ENCODE data around the gene CPZ. TPM values are rescaled to one million over a fixed set of nuclear protein-coding genes. Genes with fewer than 3 reads are reported as not detected.

Gene CPZ
- total RNA-seq, 6 experiments from 2014 or later, result 0.24 to 0.80 (median 0.74) TPM; not detected in 1

DNA sequence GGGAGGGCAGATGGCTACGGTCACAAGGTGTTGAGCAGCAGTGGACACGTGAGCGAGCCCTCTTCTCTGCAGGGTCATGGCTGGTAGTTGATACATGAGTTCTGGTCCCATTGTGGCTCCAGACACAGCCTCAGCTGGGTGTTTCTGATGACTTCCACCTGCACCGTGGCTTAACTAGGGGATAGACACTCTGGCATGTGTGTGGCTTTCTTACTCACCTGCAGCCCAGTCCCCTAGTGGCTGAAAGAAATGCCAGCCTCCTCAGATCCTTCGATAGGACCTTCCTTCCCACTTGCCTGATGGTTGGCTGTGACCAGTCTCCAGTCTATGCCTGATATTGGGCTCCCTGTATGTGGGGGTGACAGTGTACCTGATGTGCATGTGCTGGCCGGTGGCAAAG lies 7.4 kb upstream of the CPZ start:
- WGBS (ENCODE audit: insufficient coverage, low coverage, low lambda C conversion rate, missing lambda C conversion rate), result no CpG with 5 or more reads among the region's 6 CpGs
- peaks cover 0 to 11% of the 10 kb centered on the region in 2 donors for H3K27me3 ChIP-seq
- DNase-seq, result peak in 2 of 3 donors; percentile 12 to 15
- intact Hi-C loops (cut with DNase I), result loop anchor here in 1 of 2 donors (5.0 kb wide), 1 partner anchor 118 kb away; no protein-coding TSS in a partner anchor
- no peaks in the 10 kb centered on the region for H3K4me1 ChIP-seq
- no peak overlapping the region for H3K27ac ChIP-seq
- no peaks in the 10 kb centered on the region for H3K9me3 ChIP-seq
- H3K4me3 ChIP-seq, result no peak overlapping the region
- TF ChIP-seq POLR2A (IDR thresholded peaks at IDR 0.05), result no peak
- TF ChIP-seq, protein P1, sequence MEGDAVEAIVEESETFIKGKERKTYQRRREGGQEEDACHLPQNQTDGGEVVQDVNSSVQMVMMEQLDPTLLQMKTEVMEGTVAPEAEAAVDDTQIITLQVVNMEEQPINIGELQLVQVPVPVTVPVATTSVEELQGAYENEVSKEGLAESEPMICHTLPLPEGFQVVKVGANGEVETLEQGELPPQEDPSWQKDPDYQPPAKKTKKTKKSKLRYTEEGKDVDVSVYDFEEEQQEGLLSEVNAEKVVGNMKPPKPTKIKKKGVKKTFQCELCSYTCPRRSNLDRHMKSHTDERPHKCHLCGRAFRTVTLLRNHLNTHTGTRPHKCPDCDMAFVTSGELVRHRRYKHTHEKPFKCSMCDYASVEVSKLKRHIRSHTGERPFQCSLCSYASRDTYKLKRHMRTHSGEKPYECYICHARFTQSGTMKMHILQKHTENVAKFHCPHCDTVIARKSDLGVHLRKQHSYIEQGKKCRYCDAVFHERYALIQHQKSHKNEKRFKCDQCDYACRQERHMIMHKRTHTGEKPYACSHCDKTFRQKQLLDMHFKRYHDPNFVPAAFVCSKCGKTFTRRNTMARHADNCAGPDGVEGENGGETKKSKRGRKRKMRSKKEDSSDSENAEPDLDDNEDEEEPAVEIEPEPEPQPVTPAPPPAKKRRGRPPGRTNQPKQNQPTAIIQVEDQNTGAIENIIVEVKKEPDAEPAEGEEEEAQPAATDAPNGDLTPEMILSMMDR (IDR thresholded peaks at IDR 0.05), result no peak
- H3K36me3 ChIP-seq, result no peaks in the 10 kb centered on the region
- ATAC-seq, result no peak

DNA sequence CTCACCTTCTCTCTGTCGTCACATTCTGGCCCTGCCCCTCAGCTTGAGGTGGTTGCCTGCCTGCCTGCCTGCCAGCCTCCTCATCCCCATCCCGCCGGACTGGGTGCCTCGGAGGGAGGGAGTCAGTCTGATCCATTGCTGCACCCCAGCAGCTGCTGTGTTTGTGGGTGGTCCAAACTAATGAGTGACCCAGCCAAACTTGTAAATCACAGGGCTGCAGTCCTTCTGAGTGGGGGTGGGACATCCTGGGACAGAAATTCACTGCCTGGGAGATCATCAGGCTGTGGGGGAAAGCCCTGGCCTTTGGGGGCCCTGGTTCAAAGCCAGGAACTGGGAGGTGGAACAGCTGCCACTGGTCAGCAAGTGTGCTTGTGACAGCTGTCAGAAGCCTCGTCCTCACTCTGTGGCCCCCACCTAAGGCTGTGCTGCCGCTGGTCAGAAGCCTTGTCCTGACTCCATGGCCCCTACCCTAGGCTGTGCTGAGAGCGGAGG lies 6.8 kb upstream of the CPZ start:
- Histone ChIP-seq H3K36me3 (no peaks in the 10 kb centered on the region), H3K4me1 (no peaks in the 10 kb centered on the region), H3K9me3 (no peaks in the 10 kb centered on the region), H3K27ac (no peak overlapping the region), H3K27me3 (peaks cover 0 to 7% of the 10 kb centered on the region in 2 donors), H3K4me3 (no peak overlapping the region)
- no peak for ATAC-seq
- WGBS (ENCODE audit: insufficient coverage, low coverage, low lambda C conversion rate, missing lambda C conversion rate), result 52% methylated on average over 3 of the region's 7 CpGs
- DNase-seq, result peak in 2 of 3 donors; percentile 17 to 37
- TF ChIP-seq POLR2A (IDR thresholded peaks at IDR 0.05), result no peak
- TF ChIP-seq, protein P1 (IDR thresholded peaks at IDR 0.05), result no peak
- intact Hi-C loops (cut with DNase I), result loop anchor here in 1 of 2 donors (5.0 kb wide), 1 partner anchor 118 kb away; no protein-coding TSS in a partner anchor

GRCh38 chr4:8586246-8586645 lies 6.3 kb upstream of the CPZ start:
- peaks cover 0 to 2% of the 10 kb centered on the region in 2 donors for H3K27me3 ChIP-seq
- H3K4me1 ChIP-seq, result no peaks in the 10 kb centered on the region
- WGBS (ENCODE audit: insufficient coverage, low coverage, low lambda C conversion rate, missing lambda C conversion rate), result 33% methylated on average over 3 of the region's 5 CpGs
- ATAC-seq, result no peak
- intact Hi-C loops (cut with DNase I), result loop anchor here in 1 of 2 donors (5.0 kb wide), 1 partner anchor 119 kb away; no protein-coding TSS in a partner anchor
- H3K36me3 ChIP-seq, result no peaks in the 10 kb centered on the region
- peak in 1 of 3 donors; percentile 15 for DNase-seq
- no peak for TF ChIP-seq POLR2A (IDR thresholded peaks at IDR 0.05)
- TF ChIP-seq, protein P1 (IDR thresholded peaks at IDR 0.05), result no peak
- no peak overlapping the region for H3K4me3 ChIP-seq
- H3K9me3 ChIP-seq, result no peaks in the 10 kb centered on the region
- no peak overlapping the region for H3K27ac ChIP-seq

GRCh38 chr4:8586671-8587468 lies 5.7 kb upstream of the CPZ start:
- Histone ChIP-seq H3K4me1 (no peaks in the 10 kb centered on the region), H3K36me3 (no peaks in the 10 kb centered on the region), H3K9me3 (no peaks in the 10 kb centered on the region), H3K4me3 (no peak overlapping the region), H3K27ac (no peak overlapping the region), H3K27me3 (no peaks in the 10 kb centered on the region)
- DNase-seq (peak in 2 of 3 donors; percentile 13 to 39), ATAC-seq (peak in 1 of 4 donors; percentile 28)
- WGBS (ENCODE audit: insufficient coverage, low coverage, low lambda C conversion rate, missing lambda C conversion rate), result 20% methylated on average over 2 of the region's 37 CpGs
- intact Hi-C loops (cut with DNase I), result loop anchor here in 1 of 2 donors (5.0 kb wide), 1 partner anchor 120 kb away; no protein-coding TSS in a partner anchor
- TF ChIP-seq POLR2A (IDR thresholded peaks at IDR 0.05), result no peak
- TF ChIP-seq, protein P1 (IDR thresholded peaks at IDR 0.05), result peak in 1 of 4 donors; percentile 12
